Type B pancreatic cell (in vitro differentiated cells): ENCODE measurements around the gene ZBTB9. TPM values are rescaled to one million over a fixed set of nuclear protein-coding genes. Genes with fewer than 3 reads are reported as not detected.
"Not testable (repeated sequence)": the region's sequence is repeated elsewhere in the genome, so short reads cannot be mapped to it uniquely, and the experiment has no call there.

Experiments
- DNase-seq: peaks from one replicate; pipeline ENCODE4 v3.0.0; 2021; ENCODE audit warnings: mixed read lengths; ENCODE audit not compliant: unreplicated experiment; ENCODE audit errors: extremely low spot score
- H3K27ac Mint-ChIP-seq: 2 replicates; pipeline ENCODE4 v1.8.0; 2021; ENCODE audit warnings: mild to moderate bottlenecking, mixed read lengths
- H3K27me3 Mint-ChIP-seq: 2 replicates; pipeline ENCODE4 v1.8.0; 2021; ENCODE audit warnings: mixed read lengths
- H3K36me3 Mint-ChIP-seq: 2 replicates; pipeline ENCODE4 v1.8.0; 2021; ENCODE audit warnings: mixed read lengths
- H3K4me1 Mint-ChIP-seq: one replicate; pipeline ENCODE4 v1.8.0; 2021; ENCODE audit warnings: mixed read lengths; ENCODE audit not compliant: unreplicated experiment
- H3K4me3 Mint-ChIP-seq: 2 replicates; pipeline ENCODE4 v1.8.0; 2021; ENCODE audit warnings: mild to moderate bottlenecking, mixed read lengths
- H3K9me3 Mint-ChIP-seq: 2 replicates; pipeline ENCODE4 v1.8.0; 2021; ENCODE audit warnings: mixed read lengths
- total RNA-seq: library from RNA; stranded (reverse); gene quantifications from 2 replicates; pipeline ENCODE4 v1.2.1, GENCODE V29; 2021; ENCODE audit warnings: low replicate concordance
- TF ChIP-seq, protein P1 (sequence below): fragments of 200-600 bp; sonication (generic); conservative IDR thresholded peaks from 2 replicates; pipeline ENCODE4 v1.5.0; 2021; ENCODE audit warnings: antibody characterized with exemption, mild to moderate bottlenecking

ZBTB9 gene
- total RNA-seq, 1 donor from 2014 or later: 14.5 TPM

GRCh38 chr6:33469661-33470060 lies 15.3 kb downstream of the ZBTB9 start:
- Mint-ChIP-seq H3K27me3 (peaks cover 3% of the 10 kb centered on the region), H3K36me3 (no peaks in the 10 kb centered on the region), H3K9me3 (no peaks in the 10 kb centered on the region), H3K4me3 (no peak overlapping the region), H3K27ac (no peak overlapping the region), H3K4me1 (no peaks in the 10 kb centered on the region)
- DNase-seq: no peak
- TF ChIP-seq, protein P1, sequence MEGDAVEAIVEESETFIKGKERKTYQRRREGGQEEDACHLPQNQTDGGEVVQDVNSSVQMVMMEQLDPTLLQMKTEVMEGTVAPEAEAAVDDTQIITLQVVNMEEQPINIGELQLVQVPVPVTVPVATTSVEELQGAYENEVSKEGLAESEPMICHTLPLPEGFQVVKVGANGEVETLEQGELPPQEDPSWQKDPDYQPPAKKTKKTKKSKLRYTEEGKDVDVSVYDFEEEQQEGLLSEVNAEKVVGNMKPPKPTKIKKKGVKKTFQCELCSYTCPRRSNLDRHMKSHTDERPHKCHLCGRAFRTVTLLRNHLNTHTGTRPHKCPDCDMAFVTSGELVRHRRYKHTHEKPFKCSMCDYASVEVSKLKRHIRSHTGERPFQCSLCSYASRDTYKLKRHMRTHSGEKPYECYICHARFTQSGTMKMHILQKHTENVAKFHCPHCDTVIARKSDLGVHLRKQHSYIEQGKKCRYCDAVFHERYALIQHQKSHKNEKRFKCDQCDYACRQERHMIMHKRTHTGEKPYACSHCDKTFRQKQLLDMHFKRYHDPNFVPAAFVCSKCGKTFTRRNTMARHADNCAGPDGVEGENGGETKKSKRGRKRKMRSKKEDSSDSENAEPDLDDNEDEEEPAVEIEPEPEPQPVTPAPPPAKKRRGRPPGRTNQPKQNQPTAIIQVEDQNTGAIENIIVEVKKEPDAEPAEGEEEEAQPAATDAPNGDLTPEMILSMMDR: no peak

- Mint-ChIP-seq H3K36me3 (no peaks in the 10 kb centered on the region), H3K4me3 (no peak overlapping the region), H3K27me3 (peaks cover 22% of the 10 kb centered on the region), H3K4me1 (no peaks in the 10 kb centered on the region), H3K9me3 (no peaks in the 10 kb centered on the region), H3K27ac (no peak overlapping the region)
- no peak for DNase-seq
- TF ChIP-seq, protein P1: no peak
Observed at GRCh38 chr6:33477864-33478263, 23.5 kb downstream of the ZBTB9 start.

GRCh38 chr6:33481192-33481591 lies 26.8 kb downstream of the ZBTB9 start:
- Mint-ChIP-seq H3K27ac (no peak overlapping the region), H3K27me3 (peaks cover 22% of the 10 kb centered on the region), H3K4me3 (no peak overlapping the region), H3K36me3 (no peaks in the 10 kb centered on the region), H3K4me1 (no peaks in the 10 kb centered on the region), H3K9me3 (no peaks in the 10 kb centered on the region)
- TF ChIP-seq, protein P1: no peak
- DNase-seq: no peak

- H3K36me3 Mint-ChIP-seq, H3K27ac Mint-ChIP-seq, DNase-seq, H3K4me1 Mint-ChIP-seq, H3K4me3 Mint-ChIP-seq, H3K9me3 Mint-ChIP-seq: not testable (repeated sequence)
- H3K27me3 Mint-ChIP-seq: peaks cover 22% of the 10 kb centered on the region
Observed at GRCh38 chr6:33482620-33483019, 28.2 kb downstream of the ZBTB9 start.

DNA sequence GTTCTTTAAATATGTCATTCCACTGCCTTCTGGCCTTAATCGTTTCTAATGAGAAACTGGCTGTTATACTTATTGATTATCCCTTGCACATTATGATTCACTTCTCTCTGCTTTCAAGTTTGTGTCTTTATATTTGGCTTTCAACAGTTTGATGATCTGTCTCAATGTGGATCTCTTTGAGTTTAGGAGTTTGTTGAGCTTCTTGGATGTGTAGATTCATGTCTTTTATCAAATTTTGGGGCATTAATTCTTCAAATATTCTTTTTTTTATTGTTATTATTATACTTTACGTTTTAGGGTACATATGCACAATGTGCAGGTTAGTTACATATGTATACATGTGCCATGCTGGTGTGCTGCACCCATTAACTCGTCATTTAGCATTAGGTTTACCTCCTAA lies 29.3 kb downstream of the ZBTB9 start:
- TF ChIP-seq, protein P1: no peak
- peaks cover 16% of the 10 kb centered on the region for H3K27me3 Mint-ChIP-seq
- DNase-seq: no peak
- no peaks in the 10 kb centered on the region for H3K36me3 Mint-ChIP-seq
- H3K27ac Mint-ChIP-seq: no peak overlapping the region
- no peaks in the 10 kb centered on the region for H3K9me3 Mint-ChIP-seq
- H3K4me3 Mint-ChIP-seq: no peak overlapping the region
- no peaks in the 10 kb centered on the region for H3K4me1 Mint-ChIP-seq

GRCh38 chr6:33484673-33485262 lies 30.4 kb downstream of the ZBTB9 start:
- not testable (repeated sequence) for H3K9me3 Mint-ChIP-seq, H3K27ac Mint-ChIP-seq, H3K4me1 Mint-ChIP-seq, H3K27me3 Mint-ChIP-seq, H3K36me3 Mint-ChIP-seq, DNase-seq, H3K4me3 Mint-ChIP-seq

- not testable (repeated sequence) for H3K36me3 Mint-ChIP-seq, H3K27me3 Mint-ChIP-seq, H3K4me1 Mint-ChIP-seq, H3K9me3 Mint-ChIP-seq, H3K4me3 Mint-ChIP-seq, H3K27ac Mint-ChIP-seq, DNase-seq
Observed at GRCh38 chr6:33485680-33486079, 31.3 kb downstream of the ZBTB9 start.
